ENCODE data around the gene UST. TPM values are rescaled to one million over a fixed set of nuclear protein-coding genes. Genes with fewer than 3 reads are reported as not detected.

Gene UST
- total and polyA plus RNA-seq, 7 donors = 0.79 to 2.6 (median 2.0) TPM

GRCh38 chr6:148965287-148965686, 218.5 kb downstream of the UST start:
- DNase-seq (peak; percentile 27 to 59), ATAC-seq (no peak)
- no peak overlapping the region for H3K4me3 ChIP-seq
- no peak overlapping the region for H3K27ac ChIP-seq
- 62 to 68% (median 63%) methylated on average over 9 of the region's 9 CpGs for WGBS, 3 donors
- H3K9me3 ChIP-seq = no peaks in the 10 kb centered on the region
- intact Hi-C loops (cut with DNase I) = no loop called here
- no peaks in the 10 kb centered on the region for H3K27me3 ChIP-seq (ENCODE audit: insufficient read depth in 3 of 3, low read length in 2 of 3)
- no peaks in the 10 kb centered on the region for H3K4me1 ChIP-seq
- TF ChIP-seq CTCF (IDR thresholded peaks at IDR 0.05) = no peak
- no peaks in the 10 kb centered on the region for H3K36me3 ChIP-seq (ENCODE audit: insufficient read depth in 1 of 2, low read depth in 1 of 2)

- WGBS, 3 donors = 36 to 54% (median 44%) methylated on average over 4 of the region's 4 CpGs
- Histone ChIP-seq H3K9me3 (no peaks in the 10 kb centered on the region), H3K27me3 (ENCODE audit: insufficient read depth in 3 of 3, low read length in 2 of 3) (peaks cover 0 to 9% (median 2%) of the 10 kb centered on the region in 3 donors), H3K36me3 (ENCODE audit: insufficient read depth in 1 of 2, low read depth in 1 of 2) (no peaks in the 10 kb centered on the region), H3K27ac (no peak overlapping the region), H3K4me3 (no peak overlapping the region), H3K4me1 (no peaks in the 10 kb centered on the region)
- ATAC-seq (no peak), DNase-seq (no peak)
- intact Hi-C loops (cut with DNase I) = no loop called here
- TF ChIP-seq CTCF (IDR thresholded peaks at IDR 0.05) = no peak
Observed at GRCh38 chr6:148967011-148967520, 220.2 kb downstream of the UST start.

GRCh38 chr6:148967541-148967956, 220.7 kb downstream of the UST start:
- H3K36me3 ChIP-seq (ENCODE audit: insufficient read depth in 1 of 2, low read depth in 1 of 2) = no peaks in the 10 kb centered on the region
- H3K4me1 ChIP-seq = no peaks in the 10 kb centered on the region
- H3K4me3 ChIP-seq = no peak overlapping the region
- TF ChIP-seq CTCF (IDR thresholded peaks at IDR 0.05) = no peak
- H3K9me3 ChIP-seq = no peaks in the 10 kb centered on the region
- no peak for ATAC-seq
- H3K27ac ChIP-seq = no peak overlapping the region
- DNase-seq = no peak
- peaks cover 0 to 9% (median 2%) of the 10 kb centered on the region in 3 donors for H3K27me3 ChIP-seq (ENCODE audit: insufficient read depth in 3 of 3, low read length in 2 of 3)
- intact Hi-C loops (cut with DNase I) = no loop called here
- 39 to 63% (median 47%) methylated on average over 7 of the region's 7 CpGs for WGBS, 3 donors

GRCh38 chr6:148968771-148969602, 222.2 kb downstream of the UST start:
- Histone ChIP-seq H3K9me3 (no peaks in the 10 kb centered on the region), H3K27me3 (ENCODE audit: insufficient read depth in 3 of 3, low read length in 2 of 3) (peaks cover 0 to 11% (median 2%) of the 10 kb centered on the region in 3 donors), H3K27ac (no peak overlapping the region), H3K4me3 (no peak overlapping the region), H3K4me1 (no peaks in the 10 kb centered on the region), H3K36me3 (ENCODE audit: insufficient read depth in 1 of 2, low read depth in 1 of 2) (no peaks in the 10 kb centered on the region)
- intact Hi-C loops (cut with DNase I) = no loop called here
- TF ChIP-seq CTCF (IDR thresholded peaks at IDR 0.05) = no peak
- WGBS, 3 donors = 70 to 86% (median 82%) methylated on average over 4 of the region's 4 CpGs
- no peak for ATAC-seq
- DNase-seq = no peak

All from psoas muscle (tissue), 8 donors.